K562 (cell line): ENCODE results near the gene ATP13A2. TPM values are rescaled to one million over a fixed set of nuclear protein-coding genes. Genes with fewer than 3 reads are reported as not detected.

ENCODE experiments used
- ATAC-seq: fragments of 200-7000 bp; cut with Tn5 transposase; 3 replicates; pipeline ENCODE4 v1.9.1; 2020; ENCODE audit warnings: moderate library complexity
- BruUV-seq: library from RNA; stranded (reverse); fragments of 400-500 nt; replicated peaks from 2 replicates; lab custom pipeline; 2021; lab: Mats Ljungman, UMichigan
- CTCF ChIA-PET: fragments of 300-600 bp; formaldehyde crosslinking; extraction: SDS; loops from one replicate; lab custom pipeline; 2021; ENCODE audit warnings: low intra/inter-chr PET ratio; lab: Yijun Ruan, JAX
- POLR2A ChIA-PET: fragments of 300-600, 350-650 bp; sonication (Branson Sonifier 250); formaldehyde crosslinking; extraction: SDS; loops from one replicate; lab custom pipeline; 2021; ENCODE audit warnings: antibody characterized with exemption, inconsistent platforms; lab: Yijun Ruan, JAX
- DNase-seq, 4 experiments: peaks; one replicate each; pipeline versions ENCODE4 v3.0.0 to v3.0.0-alpha.2; 2011 to 2018; ENCODE audit warnings: low spot score in 3 of 4, mixed read lengths in 3 of 4; ENCODE audit errors: extremely low read depth in 1 of 4
- FAIRE-seq: peaks from 2 replicates; lab custom pipeline; 2011; peaks lifted over from hg19 to GRCh38; lab: Jason Lieb, UNC
- H2AFZ ChIP-seq: 2 replicates; pipeline ENCODE4 v1.6.0; 2011; ENCODE audit warnings: low read depth, low read length, control low read depth, inconsistent platforms
- H3K27ac ChIP-seq: fragments of 200-600 bp; 3 replicates; pipeline ENCODE4 v1.8.0; 2011; ENCODE audit warnings: low read depth, mild to moderate bottlenecking, control low read depth, inconsistent platforms, low read length, moderate library complexity, mixed read lengths; ENCODE audit errors: extremely low read depth
- H3K27me3 ChIP-seq, 2 experiments: fragments of 300-600 bp in 1 of 2; 2 replicates in 1 of 2; 3 replicates in 1 of 2; pipeline versions ENCODE4 v1.6.0 to v1.8.0; 2011; ENCODE audit warnings: inconsistent platforms in 2 of 2, low read length in 2 of 2, mild to moderate bottlenecking in 1 of 2, mixed read lengths in 1 of 2, moderate library complexity in 1 of 2; ENCODE audit not compliant: control insufficient read depth in 2 of 2, insufficient read depth in 2 of 2
- H3K36me3 ChIP-seq: fragments of 300-600 bp; 3 replicates; pipeline ENCODE4 v1.8.0; 2011; ENCODE audit warnings: mild to moderate bottlenecking, low read length, inconsistent platforms; ENCODE audit not compliant: control insufficient read depth, insufficient read depth
- H3K4me1 ChIP-seq, 2 experiments: fragments of 200-600 bp in 1 of 2; replicated peaks in 1 of 2; 2 replicates in 1 of 2; 3 replicates in 1 of 2; pipeline versions ENCODE4 v1.5.1 to v1.8.0; 2011; ENCODE audit warnings: inconsistent platforms in 2 of 2, low read length in 2 of 2, mild to moderate bottlenecking in 1 of 2, mixed read lengths in 1 of 2, moderate library complexity in 1 of 2; ENCODE audit not compliant: control insufficient read depth in 2 of 2, insufficient read depth in 2 of 2
- H3K4me2 ChIP-seq: 2 replicates; pipeline ENCODE4 v1.6.1; 2011; ENCODE audit warnings: low read length, control low read depth, inconsistent platforms, mixed read lengths; ENCODE audit not compliant: insufficient read depth
- H3K4me3 ChIP-seq: fragments of 200-600 bp; sonication (generic), shearing (Covaris generic); 2 replicates; pipeline ENCODE4 v1.5.1; 2016; ENCODE audit warnings: control low read depth, inconsistent platforms
- H3K79me2 ChIP-seq: fragments of 200-600 bp; 3 replicates; pipeline ENCODE4 v1.8.0; 2011; ENCODE audit warnings: low read length, inconsistent platforms; ENCODE audit not compliant: control insufficient read depth, insufficient read depth
- H3K9ac ChIP-seq, 2 experiments: 2 replicates each; pipeline versions ENCODE4 v1.6.0 to v1.6.1; 2011; ENCODE audit warnings: low read depth in 2 of 2, low read length in 2 of 2, control low read depth in 1 of 2, inconsistent platforms in 1 of 2, mild to moderate bottlenecking in 1 of 2, mixed read lengths in 1 of 2; ENCODE audit not compliant: insufficient read depth in 1 of 2
- H3K9me1 ChIP-seq: one replicate; pipeline ENCODE4 v1.6.0; 2011; ENCODE audit warnings: inconsistent platforms, mild to moderate bottlenecking, low read length, moderate library complexity; ENCODE audit not compliant: control insufficient read depth, insufficient read depth
- H3K9me3 ChIP-seq: replicated peaks from 2 replicates; pipeline ENCODE4 v1.5.1; 2011; ENCODE audit warnings: low read depth, low read length, inconsistent platforms; ENCODE audit not compliant: control insufficient read depth, insufficient read depth
- H4K20me1 ChIP-seq: replicated peaks from 2 replicates; pipeline ENCODE4 v1.6.1; 2011; ENCODE audit warnings: low read length, inconsistent platforms, mixed read lengths; ENCODE audit not compliant: control insufficient read depth, insufficient read depth
- ARHGAP35 ChIP-seq: fragments of 450-650 bp; IDR thresholded peaks from 2 replicates; pipeline ENCODE4 v1.6.1; 2018; ENCODE audit not compliant: partially characterized antibody
- CHD2 ChIP-seq: IDR thresholded peaks from 2 replicates; pipeline ENCODE4 v1.6.1; 2011; ENCODE audit warnings: low read depth, low read length
- CREB3L1 ChIP-seq: fragments of 450-650 bp; IDR thresholded peaks from 2 replicates; pipeline ENCODE4 v1.6.1; 2014; ENCODE audit warnings: low read depth, mild to moderate bottlenecking, moderate library complexity, borderline replicate concordance
- HNRNPLL ChIP-seq: fragments of 200-400 bp; formaldehyde crosslinking; IDR thresholded peaks from 2 replicates; pipeline ENCODE4 v1.6.1; 2017; ENCODE audit warnings: low read length, low read depth, mild to moderate bottlenecking; ENCODE audit not compliant: poor library complexity, severe bottlenecking
- MAFF ChIP-seq: IDR thresholded peaks from 2 replicates; pipeline ENCODE4 v1.6.1; 2012; ENCODE audit warnings: low read length, improper control_type of control experiment
- NCOA2 ChIP-seq, 2 experiments: fragments of 450-650 bp; IDR thresholded peaks; 2 replicates each; pipeline ENCODE4 v1.6.1; 2018; ENCODE audit warnings: mild to moderate bottlenecking in 2 of 2, moderate library complexity in 1 of 2; ENCODE audit not compliant: partially characterized antibody in 2 of 2
- NFRKB ChIP-seq: fragments of 450-650 bp; IDR thresholded peaks from 2 replicates; pipeline ENCODE4 v1.6.1; 2016; ENCODE audit warnings: low read depth
- NR2C2 ChIP-seq, 2 experiments: fragments of 200-800 bp in 1 of 2; sonication (Bioruptor generic) in 1 of 2; sonication (generic) in 1 of 2; formaldehyde crosslinking in 1 of 2; IDR thresholded peaks; 2 replicates each; pipeline versions ENCODE4 v1.6.1 to v1.8.0; 2016 to 2022; ENCODE audit warnings: mild to moderate bottlenecking in 1 of 2, missing compliant biosample characterization in 1 of 2, missing genetic modification characterization in 1 of 2, missing genetic modification reagents in 1 of 2
- PHB ChIP-seq: fragments of 250-450 bp; sonication (Bioruptor Pico); IDR thresholded peaks from 2 replicates; pipeline ENCODE4 v1.5.0; 2021
- RB1 ChIP-seq: fragments of 450-650 bp; IDR thresholded peaks from 2 replicates; pipeline ENCODE4 v1.6.1; 2017; ENCODE audit warnings: low read depth, mild to moderate bottlenecking
- SMC3 ChIP-seq: conservative IDR thresholded peaks from 2 replicates; pipeline ENCODE4 v1.6.1; 2011; ENCODE audit warnings: low read depth, low read length, improper control_type of control experiment; ENCODE audit not compliant: insufficient read depth
- ZBTB5 ChIP-seq: fragments of 450-650 bp; IDR thresholded peaks from 2 replicates; pipeline ENCODE4 v1.6.1; 2017; ENCODE audit warnings: antibody characterized with exemption
- ZNF197 ChIP-seq: fragments of 200-800 bp; sonication (Bioruptor generic); IDR thresholded peaks from 2 replicates; pipeline ENCODE4 v1.6.1; 2016; ENCODE audit warnings: low read depth, missing genetic modification characterization, missing compliant biosample characterization
- ZNF280A ChIP-seq: fragments of 450-650 bp; IDR thresholded peaks from 2 replicates; pipeline ENCODE4 v1.6.1; 2018; ENCODE audit warnings: mild to moderate bottlenecking, low read depth; ENCODE audit not compliant: partially characterized antibody
- ZNF699 ChIP-seq: fragments of 250-450 bp; sonication (Bioruptor Pico); IDR thresholded peaks from 2 replicates; pipeline ENCODE4 v1.8.0; 2021; ENCODE audit warnings: mild to moderate bottlenecking, moderate library complexity; ENCODE audit not compliant: insufficient replicate concordance
- WGBS: fragments of 100-300 bp; shearing (Covaris generic); methylation state at CpG from one replicate; pipeline ENCODE4 v1.1.6; 2016; ENCODE audit warnings: low coverage, mixed read lengths; ENCODE audit not compliant: insufficient coverage; ENCODE audit errors: missing lambda C conversion rate; 5-methylcytosine and 5-hydroxymethylcytosine counted together
- in situ Hi-C: fragments of 300-500 bp; cut with MboI; formaldehyde crosslinking; loops from 4 replicates; pipeline ENCODE4 v1.15.0; 2018; ENCODE audit warnings: inconsistent platforms, mixed read lengths
- intact Hi-C: fragments of 100-400 bp; cut with micrococcal nuclease; formaldehyde crosslinking; loops from 2 replicates; pipeline ENCODE4 v1.14.2; 2022
- polyA plus RNA-seq, 8 experiments: library from polyadenylated mRNA; depleted of rRNA in 4 of 8; stranded (reverse) in 5 of 8; unstranded in 3 of 8; fragments of >200 nt; fragmentation: Nextera tagmentation in 2 of 8; fragmentation: Illumina TruSeq in 1 of 8; extraction: Ambion mirVana in 2 of 8; extraction: Trizol in 1 of 8; gene quantifications; 2 replicates each; pipeline versions ENCODE4 v1.2.1 to v1.2.3, GENCODE V29; 2011 to 2014; ENCODE audit warnings: inconsistent platforms in 1 of 8, missing spikeins in 1 of 8
- total RNA-seq, 7 experiments: library from RNA; depleted of rRNA in 6 of 7; stranded (reverse); fragments of >200 nt in 6 of 7; fragmentation: Illumina TruSeq in 2 of 7; extraction: Trizol in 2 of 7; gene quantifications; 2 replicates each; pipeline versions ENCODE4 v1.2.1 to v1.2.3, GENCODE V29; 2011 to 2021; ENCODE audit warnings: low replicate concordance in 1 of 7

The ATP13A2 gene
- total and polyA plus RNA-seq, 9 of the 15 experiments (the other 6 are each of a cell fraction or from before 2014, with no cell fraction given): 0.36 to 56.3 (median 16.3) TPM

GRCh38 chr1:16998589-16998988 is 13.1 kb downstream of the ATP13A2 start:
- intact Hi-C loops: no loop called here
- Histone ChIP-seq H3K27me3 (no peaks in the 10 kb centered on the region), H2AFZ (no peak overlapping the region), H3K36me3 (peaks cover 21% of the 10 kb centered on the region; the same call in 1 of the 3 replicates), H4K20me1 (no peaks in the 10 kb centered on the region), H3K9ac (no peak overlapping the region), H3K4me2 (no peak overlapping the region), H3K9me1 (no peaks in the 10 kb centered on the region), H3K27ac (no peak overlapping the region), H3K4me1 (peaks cover 0 to 22% of the 10 kb centered on the region in 2 experiments; a peak in 1 of 5 replicates), H3K4me3 (no peak overlapping the region), H3K79me2 (no peaks in the 10 kb centered on the region), H3K9me3 (no peaks in the 10 kb centered on the region)
- no TSS peak for BruUV-seq
- DNase-seq (no peak), FAIRE-seq (no peak), ATAC-seq (no peak)
- CTCF ChIA-PET: no interaction called here
- 79% methylated on average over 10 of the region's 10 CpGs for WGBS
- no peak for TF ChIP-seq SMC3
- no peak for TF ChIP-seq CREB3L1
- TF ChIP-seq RB1: no peak
- TF ChIP-seq CHD2: no peak
- no peak for TF ChIP-seq ZNF280A
- no peak for TF ChIP-seq NR2C2 (CRISPR knock-in tag; IDR thresholded peaks at IDR 0.05)
- TF ChIP-seq NR2C2 (tag; IDR thresholded peaks at IDR 0.05): no peak
- no peak for TF ChIP-seq ZNF197 (CRISPR knock-in tag)
- TF ChIP-seq MAFF: no peak
- no peak for TF ChIP-seq ZNF699 (CRISPR knock-in tag)
- no peak for TF ChIP-seq ZBTB5
- TF ChIP-seq NFRKB: no peak
- no peak for TF ChIP-seq HNRNPLL
- TF ChIP-seq ARHGAP35: no peak
- TF ChIP-seq PHB (CRISPR knock-in tag): no peak
- TF ChIP-seq NCOA2 (IDR thresholded peaks at IDR 0.05; ENCODE audit: partially characterized antibody in 2 of 2): no peak
- in situ Hi-C loops: no loop called here
- POLR2A ChIA-PET: no interaction called here
